ENCODE measurements around the gene AFAP1L2.

Gene AFAP1L2

GRCh38 chr10:114412907-114413797 lies 8.8 kb upstream of the AFAP1L2 start:
- no peak for DNase-seq

GRCh38 chr10:114408968-114409444 lies 4.7 kb upstream of the AFAP1L2 start:
- no peak for DNase-seq

- no peak for DNase-seq
These were observed 4.0 kb upstream of the AFAP1L2 start for GRCh38 chr10:114408112-114408967.

- no peak for DNase-seq
These were observed 2.2 kb upstream of the AFAP1L2 start for GRCh38 chr10:114406455-114406854.

- no peak for DNase-seq
These were observed 679 bp upstream of the AFAP1L2 start for GRCh38 chr10:114405011-114405350.

GRCh38 chr10:114403541-114404161 lies 651 bp downstream of the AFAP1L2 start:
- no peak for DNase-seq

- DNase-seq = no peak
These were observed 1.3 kb downstream of the AFAP1L2 start for GRCh38 chr10:114402871-114403540.

GRCh38 chr10:114402233-114402632 lies 2.1 kb downstream of the AFAP1L2 start:
- DNase-seq = no peak

GRCh38 chr10:114401195-114401791 lies 3.0 kb downstream of the AFAP1L2 start:
- DNase-seq = no peak

- no peak for DNase-seq
These were observed 4.2 kb downstream of the AFAP1L2 start for GRCh38 chr10:114400091-114400490.

- DNase-seq = no peak
These were observed 4.7 kb downstream of the AFAP1L2 start for GRCh38 chr10:114399576-114399975.

GRCh38 chr10:114398587-114399331 lies 5.5 kb downstream of the AFAP1L2 start:
- no peak for DNase-seq

- no peak for DNase-seq
These were observed 6.6 kb downstream of the AFAP1L2 start for GRCh38 chr10:114397651-114398145.

- DNase-seq = no peak
These were observed 7.8 kb downstream of the AFAP1L2 start for GRCh38 chr10:114396464-114396863.

- DNase-seq = no peak
These were observed 8.8 kb downstream of the AFAP1L2 start for GRCh38 chr10:114395366-114396022.

GRCh38 chr10:114394531-114394930 lies 9.8 kb downstream of the AFAP1L2 start:
- no peak for DNase-seq

- no peak for DNase-seq
These were observed 10.4 kb downstream of the AFAP1L2 start for GRCh38 chr10:114393886-114394285.

GRCh38 chr10:114393482-114393881 lies 10.8 kb downstream of the AFAP1L2 start:
- no peak for DNase-seq

- DNase-seq = no peak
These were observed 12.0 kb downstream of the AFAP1L2 start for GRCh38 chr10:114392112-114392835.

GRCh38 chr10:114391599-114391998 lies 12.7 kb downstream of the AFAP1L2 start:
- DNase-seq = no peak
